ENCODE data around the gene CD302. TPM values are rescaled to one million over a fixed set of nuclear protein-coding genes. Genes with fewer than 3 reads are reported as not detected.

Gene CD302
- total and polyA plus RNA-seq, 7 donors, result 2.7 to 7.5 (median 4.6) TPM

DNA sequence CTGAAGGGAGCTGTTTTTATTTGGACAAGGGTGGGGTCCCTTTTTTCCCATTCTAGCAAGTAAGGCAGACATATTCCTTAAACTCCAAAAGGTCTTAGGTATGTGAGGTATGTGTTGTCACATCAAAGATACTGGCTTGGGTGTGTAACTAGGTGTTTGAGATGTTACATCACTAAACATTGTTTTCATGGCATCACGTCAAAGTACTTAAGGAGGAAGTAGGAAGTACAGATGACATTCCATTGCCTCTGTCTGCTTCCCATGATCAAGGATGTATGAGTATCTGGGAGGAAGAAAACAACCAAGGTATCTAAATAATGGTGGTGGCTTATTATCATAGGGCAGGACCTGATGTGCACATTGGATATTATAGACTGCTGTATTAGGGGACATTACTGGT is 39.3 kb downstream of the CD302 start:
- whole genome bisulfite sequencing, 3 donors, result 69 to 76% (median 71%) methylated on average over 1 of the region's 1 CpG
- peaks cover 3% of the 10 kb centered on the region for H3K4me1 ChIP-seq
- DNase-seq (no peak), ATAC-seq (no peak)
- H3K27me3 ChIP-seq (ENCODE audit: insufficient read depth in 3 of 3, low read length in 2 of 3), result no peaks in the 10 kb centered on the region
- H3K4me3 ChIP-seq, result no peak overlapping the region
- intact Hi-C loops (cut with DNase I), result no loop called here
- no peaks in the 10 kb centered on the region for H3K9me3 ChIP-seq
- H3K27ac ChIP-seq, result no peak overlapping the region
- peaks cover 9 to 98% of the 10 kb centered on the region in 2 donors for H3K36me3 ChIP-seq (ENCODE audit: insufficient read depth in 1 of 2, low read depth in 1 of 2)
- TF ChIP-seq, protein P1, sequence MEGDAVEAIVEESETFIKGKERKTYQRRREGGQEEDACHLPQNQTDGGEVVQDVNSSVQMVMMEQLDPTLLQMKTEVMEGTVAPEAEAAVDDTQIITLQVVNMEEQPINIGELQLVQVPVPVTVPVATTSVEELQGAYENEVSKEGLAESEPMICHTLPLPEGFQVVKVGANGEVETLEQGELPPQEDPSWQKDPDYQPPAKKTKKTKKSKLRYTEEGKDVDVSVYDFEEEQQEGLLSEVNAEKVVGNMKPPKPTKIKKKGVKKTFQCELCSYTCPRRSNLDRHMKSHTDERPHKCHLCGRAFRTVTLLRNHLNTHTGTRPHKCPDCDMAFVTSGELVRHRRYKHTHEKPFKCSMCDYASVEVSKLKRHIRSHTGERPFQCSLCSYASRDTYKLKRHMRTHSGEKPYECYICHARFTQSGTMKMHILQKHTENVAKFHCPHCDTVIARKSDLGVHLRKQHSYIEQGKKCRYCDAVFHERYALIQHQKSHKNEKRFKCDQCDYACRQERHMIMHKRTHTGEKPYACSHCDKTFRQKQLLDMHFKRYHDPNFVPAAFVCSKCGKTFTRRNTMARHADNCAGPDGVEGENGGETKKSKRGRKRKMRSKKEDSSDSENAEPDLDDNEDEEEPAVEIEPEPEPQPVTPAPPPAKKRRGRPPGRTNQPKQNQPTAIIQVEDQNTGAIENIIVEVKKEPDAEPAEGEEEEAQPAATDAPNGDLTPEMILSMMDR (IDR thresholded peaks at IDR 0.05), result no peak

DNA sequence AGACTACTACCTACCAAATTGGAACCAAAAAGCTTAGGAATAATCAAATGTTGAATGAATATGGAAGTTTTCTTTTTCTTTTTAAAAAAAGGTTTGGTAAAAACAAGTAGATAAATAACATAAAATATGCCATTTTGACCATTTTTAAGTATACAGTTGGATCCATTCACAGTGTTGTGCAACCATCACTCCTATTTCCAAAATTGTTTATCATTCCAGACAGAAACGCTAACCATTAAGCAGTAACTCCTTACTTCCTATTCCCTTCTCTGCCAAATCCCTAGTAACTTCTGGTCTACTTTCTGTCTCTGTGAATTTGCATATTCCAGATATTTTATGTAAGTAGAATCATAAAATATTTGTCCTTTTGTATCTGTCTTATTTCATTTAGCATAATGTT is 39.8 kb downstream of the CD302 start:
- ATAC-seq (no peak), DNase-seq (no peak)
- Histone ChIP-seq H3K9me3 (no peaks in the 10 kb centered on the region), H3K27ac (no peak overlapping the region), H3K4me3 (no peak overlapping the region), H3K27me3 (ENCODE audit: insufficient read depth in 3 of 3, low read length in 2 of 3) (no peaks in the 10 kb centered on the region), H3K36me3 (ENCODE audit: insufficient read depth in 1 of 2, low read depth in 1 of 2) (peaks cover 9 to 97% of the 10 kb centered on the region in 2 donors), H3K4me1 (peaks cover 4% of the 10 kb centered on the region)
- intact Hi-C loops (cut with DNase I), result no loop called here
- 71 to 90% (median 73%) methylated on average over 1 of the region's 1 CpG for WGBS, 3 donors
- TF ChIP-seq, protein P1 (IDR thresholded peaks at IDR 0.05), result no peak

DNA sequence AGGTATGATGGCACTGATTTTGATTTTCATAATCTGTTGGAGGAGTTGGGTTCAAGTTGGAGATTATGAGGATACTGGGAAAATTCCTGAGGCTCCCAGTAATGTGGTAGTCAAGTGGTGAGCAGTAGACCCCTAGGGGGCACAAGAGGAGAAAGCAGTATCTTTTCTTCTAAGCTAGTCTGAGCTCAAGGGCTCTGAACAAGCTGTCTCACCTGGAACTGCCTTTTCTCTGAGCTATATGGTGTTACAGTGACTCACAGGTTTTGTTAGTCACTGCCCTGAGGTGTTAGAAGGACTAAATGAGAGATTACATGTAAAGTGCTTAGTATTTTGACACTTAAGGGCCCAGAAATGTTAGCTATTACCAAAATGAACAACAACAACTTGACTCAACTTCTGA is 42.2 kb downstream of the CD302 start:
- no peaks in the 10 kb centered on the region for H3K27me3 ChIP-seq (ENCODE audit: insufficient read depth in 3 of 3, low read length in 2 of 3)
- H3K9me3 ChIP-seq, result no peaks in the 10 kb centered on the region
- DNase-seq (no peak), ATAC-seq (peak in 2 of 4 donors; percentile 57 to 66)
- no peak overlapping the region for H3K4me3 ChIP-seq
- intact Hi-C loops (cut with DNase I), result no loop called here
- H3K27ac ChIP-seq, result no peak overlapping the region
- TF ChIP-seq, protein P1 (IDR thresholded peaks at IDR 0.05), result no peak
- peaks cover 13 to 96% of the 10 kb centered on the region in 2 donors for H3K36me3 ChIP-seq (ENCODE audit: insufficient read depth in 1 of 2, low read depth in 1 of 2)
- H3K4me1 ChIP-seq, result peaks cover 4% of the 10 kb centered on the region

DNA sequence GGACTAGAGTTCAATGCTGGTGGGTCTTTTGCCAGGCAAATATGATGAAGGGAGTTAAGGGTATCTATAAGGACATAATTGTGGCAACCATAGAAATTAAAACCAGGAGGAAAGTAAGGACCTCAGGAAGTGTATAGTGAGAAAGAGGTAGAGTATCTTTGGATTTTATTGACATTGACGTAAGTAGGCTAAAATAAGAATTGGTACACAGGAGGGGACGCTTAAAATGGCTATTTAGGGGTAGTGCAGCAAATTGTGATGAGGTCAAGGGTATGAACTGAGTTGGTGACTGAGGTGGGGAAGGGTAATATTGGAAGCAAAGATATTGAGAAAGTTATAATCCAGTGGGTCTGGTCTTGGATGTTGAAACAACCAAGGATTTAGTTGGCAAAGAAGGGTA is 43.0 kb downstream of the CD302 start:
- H3K27ac ChIP-seq, result no peak overlapping the region
- no peak overlapping the region for H3K4me3 ChIP-seq
- H3K27me3 ChIP-seq (ENCODE audit: insufficient read depth in 3 of 3, low read length in 2 of 3), result no peaks in the 10 kb centered on the region
- no peak for ATAC-seq
- intact Hi-C loops (cut with DNase I), result no loop called here
- no peak for DNase-seq
- peaks cover 13 to 96% of the 10 kb centered on the region in 2 donors for H3K36me3 ChIP-seq (ENCODE audit: insufficient read depth in 1 of 2, low read depth in 1 of 2)
- 77 to 90% (median 80%) methylated on average over 2 of the region's 2 CpGs for WGBS, 3 donors
- peaks cover 4% of the 10 kb centered on the region for H3K4me1 ChIP-seq
- no peaks in the 10 kb centered on the region for H3K9me3 ChIP-seq
- TF ChIP-seq, protein P1 (IDR thresholded peaks at IDR 0.05), result no peak

DNA sequence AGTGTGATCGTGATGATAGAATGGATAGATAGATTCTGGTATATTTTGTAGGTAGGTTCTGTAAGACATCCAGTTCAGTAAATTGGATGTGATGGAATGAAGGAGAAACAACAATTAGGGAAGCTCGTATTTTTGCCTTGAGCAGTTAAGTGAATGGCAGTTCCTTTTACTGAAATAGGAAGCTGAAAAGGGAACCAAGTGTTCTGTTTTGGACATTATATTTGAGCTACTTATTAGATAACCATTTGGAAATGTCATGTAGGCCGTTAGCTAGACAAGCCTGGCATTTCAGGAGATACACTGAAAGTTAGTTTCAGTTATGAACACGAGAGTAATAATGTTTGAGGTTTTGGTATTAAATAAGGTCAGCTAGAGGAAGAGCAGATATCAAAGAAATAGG is 44.2 kb downstream of the CD302 start:
- H3K36me3 ChIP-seq (ENCODE audit: insufficient read depth in 1 of 2, low read depth in 1 of 2), result peaks cover 10 to 96% of the 10 kb centered on the region in 2 donors

More for the DNA sequence above, 44.2 kb downstream of the CD302 start:
- TF ChIP-seq, protein P1 (IDR thresholded peaks at IDR 0.05), result no peak
- ATAC-seq, result no peak
- no peak for DNase-seq
- Histone ChIP-seq H3K4me3 (no peak overlapping the region), H3K4me1 (peaks cover 4% of the 10 kb centered on the region), H3K27me3 (ENCODE audit: insufficient read depth in 3 of 3, low read length in 2 of 3) (no peaks in the 10 kb centered on the region), H3K27ac (no peak overlapping the region), H3K9me3 (no peaks in the 10 kb centered on the region)
- intact Hi-C loops (cut with DNase I), result no loop called here
- WGBS, 3 donors, result 70 to 84% (median 82%) methylated on average over 4 of the region's 4 CpGs
